Activated T-helper 2 cell treated with anti-CD3 and anti-CD28 coated beads, Interferon-gamma antibody, Interleukin-2, Interleukin-4, amounts not matched to agents 10 μg/mL and 5 μg/mL and 100 μg/mL, durations not matched to agents 14 hours and 24 hours and 36 hours (primary cell): ENCODE measurements around the gene NFATC2IP. TPM values are rescaled to one million over a fixed set of nuclear protein-coding genes. Genes with fewer than 3 reads are reported as not detected.
A peak's percentile ranks its signal among the peaks of the same experiment; 100 is the strongest.

Source experiments
- DNase-seq: peaks from one replicate; pipeline ENCODE4 v3.0.0; 2021; ENCODE audit warnings: low spot score
- H3K27ac Mint-ChIP-seq: one replicate; pipeline ENCODE4 v1.8.0; 2021; ENCODE audit warnings: mixed read lengths
- H3K27me3 Mint-ChIP-seq: one replicate; pipeline ENCODE4 v1.8.0; 2021; ENCODE audit warnings: low read depth, mixed read lengths
- H3K36me3 Mint-ChIP-seq: one replicate; pipeline ENCODE4 v1.8.0; 2021; ENCODE audit warnings: low read depth, mixed read lengths
- H3K4me1 Mint-ChIP-seq: one replicate; pipeline ENCODE4 v1.8.0; 2021; ENCODE audit warnings: low read depth, mixed read lengths
- H3K4me3 Mint-ChIP-seq: one replicate; pipeline ENCODE4 v1.8.0; 2021; ENCODE audit warnings: low read depth, mild to moderate bottlenecking, moderate library complexity, mixed read lengths
- H3K9me3 Mint-ChIP-seq: one replicate; pipeline ENCODE4 v1.8.0; 2021; ENCODE audit warnings: mixed read lengths
- intact Hi-C: fragments of 100-400 bp; cut with micrococcal nuclease; formaldehyde crosslinking; loops from one replicate; pipeline ENCODE4 v1.15.1; 2023
- total RNA-seq: library from RNA; stranded (reverse); gene quantifications from 2 replicates; pipeline ENCODE4 v1.2.3, GENCODE V29; 2022

The NFATC2IP gene
- total RNA-seq, 1 donor from 2014 or later, result 106 TPM

- H3K36me3 Mint-ChIP-seq, result peaks cover 59% of the 10 kb centered on the region
- intact Hi-C loops, result no loop called here
- H3K4me3 Mint-ChIP-seq, result no peak overlapping the region
- no peak overlapping the region for H3K27ac Mint-ChIP-seq
- H3K9me3 Mint-ChIP-seq, result peaks cover 9% of the 10 kb centered on the region
- H3K27me3 Mint-ChIP-seq, result no peaks in the 10 kb centered on the region
- DNase-seq, result no peak
- peaks cover 17% of the 10 kb centered on the region for H3K4me1 Mint-ChIP-seq
Observed at GRCh38 chr16:28981517-28981916, 30.8 kb downstream of the NFATC2IP start.

GRCh38 chr16:28982418-28982817 lies 31.7 kb downstream of the NFATC2IP start:
- Mint-ChIP-seq H3K27ac (no peak overlapping the region), H3K36me3 (peaks cover 67% of the 10 kb centered on the region), H3K9me3 (peaks cover 14% of the 10 kb centered on the region), H3K4me1 (peaks cover 20% of the 10 kb centered on the region), H3K27me3 (no peaks in the 10 kb centered on the region), H3K4me3 (no peak overlapping the region)
- intact Hi-C loops, result no loop called here
- no peak for DNase-seq

GRCh38 chr16:28982949-28983348 lies 32.2 kb downstream of the NFATC2IP start:
- H3K4me1 Mint-ChIP-seq, result peaks cover 26% of the 10 kb centered on the region
- H3K27me3 Mint-ChIP-seq, result no peaks in the 10 kb centered on the region
- H3K4me3 Mint-ChIP-seq, result no peak overlapping the region
- peaks cover 71% of the 10 kb centered on the region for H3K36me3 Mint-ChIP-seq
- intact Hi-C loops, result no loop called here
- DNase-seq, result no peak
- peaks cover 17% of the 10 kb centered on the region for H3K9me3 Mint-ChIP-seq
- H3K27ac Mint-ChIP-seq, result no peak overlapping the region

GRCh38 chr16:28983644-28984043 lies 32.9 kb downstream of the NFATC2IP start:
- H3K36me3 Mint-ChIP-seq, result peaks cover 69% of the 10 kb centered on the region
- peak overlapping the region; percentile 94 for H3K27ac Mint-ChIP-seq
- DNase-seq, result no peak
- peak overlapping the region; percentile 82 for H3K4me3 Mint-ChIP-seq
- peaks cover 17% of the 10 kb centered on the region for H3K9me3 Mint-ChIP-seq
- no peaks in the 10 kb centered on the region for H3K27me3 Mint-ChIP-seq
- intact Hi-C loops, result no loop called here
- H3K4me1 Mint-ChIP-seq, result peaks cover 27% of the 10 kb centered on the region

- Mint-ChIP-seq H3K27ac (peak overlapping the region; percentile 94), H3K36me3 (peaks cover 74% of the 10 kb centered on the region), H3K27me3 (no peaks in the 10 kb centered on the region), H3K9me3 (peaks cover 17% of the 10 kb centered on the region), H3K4me1 (peaks cover 30% of the 10 kb centered on the region), H3K4me3 (peak overlapping the region; percentile 82)
- intact Hi-C loops, result no loop called here
- DNase-seq, result no peak
Observed at GRCh38 chr16:28984091-28984490, 33.4 kb downstream of the NFATC2IP start.

GRCh38 chr16:28984619-28985135 lies 33.9 kb downstream of the NFATC2IP start, which contains the start of gene LAT:
Gene LAT, plus strand, starts transcription at chr16:28985052. Its CDS starts 366 bp downstream, at chr16:28985418.
- H3K4me3 Mint-ChIP-seq, result peak within 1 kb of the TSS; percentile 89
- H3K36me3 Mint-ChIP-seq, result peaks cover 79% of the 10 kb centered on the region
- peaks cover 35% of the 10 kb centered on the region for H3K4me1 Mint-ChIP-seq
- DNase-seq, result peak; percentile 74
- peaks cover 17% of the 10 kb centered on the region for H3K9me3 Mint-ChIP-seq
- H3K27ac Mint-ChIP-seq, result peak within 1 kb of the TSS; percentile 94
- H3K27me3 Mint-ChIP-seq, result no peaks in the 10 kb centered on the region
- intact Hi-C loops, result no loop called here

- peak overlapping the region; percentile 87 for H3K27ac Mint-ChIP-seq
- peak overlapping the region; percentile 89 for H3K4me3 Mint-ChIP-seq
- intact Hi-C loops, result no loop called here
- peaks cover 43% of the 10 kb centered on the region for H3K4me1 Mint-ChIP-seq
- peaks cover 87% of the 10 kb centered on the region for H3K36me3 Mint-ChIP-seq
- H3K27me3 Mint-ChIP-seq, result no peaks in the 10 kb centered on the region
- peaks cover 17% of the 10 kb centered on the region for H3K9me3 Mint-ChIP-seq
- no peak for DNase-seq
Observed at GRCh38 chr16:28985211-28986041, 34.7 kb downstream of the NFATC2IP start.

GRCh38 chr16:28986046-28986445 lies 35.3 kb downstream of the NFATC2IP start:
- Mint-ChIP-seq H3K36me3 (peaks cover 89% of the 10 kb centered on the region), H3K4me1 (peaks cover 47% of the 10 kb centered on the region), H3K4me3 (peak overlapping the region; percentile 89), H3K27me3 (no peaks in the 10 kb centered on the region), H3K27ac (peak overlapping the region; percentile 87), H3K9me3 (peaks cover 17% of the 10 kb centered on the region)
- intact Hi-C loops, result no loop called here
- no peak for DNase-seq

GRCh38 chr16:28986492-28986891 lies 35.8 kb downstream of the NFATC2IP start:
- peaks cover 17% of the 10 kb centered on the region for H3K9me3 Mint-ChIP-seq
- H3K27ac Mint-ChIP-seq, result peak overlapping the region; percentile 87
- H3K4me1 Mint-ChIP-seq, result peaks cover 50% of the 10 kb centered on the region
- no peaks in the 10 kb centered on the region for H3K27me3 Mint-ChIP-seq
- DNase-seq, result no peak
- intact Hi-C loops, result no loop called here
- H3K4me3 Mint-ChIP-seq, result peak overlapping the region; percentile 89
- peaks cover 85% of the 10 kb centered on the region for H3K36me3 Mint-ChIP-seq

GRCh38 chr16:28987170-28987853 lies 36.6 kb downstream of the NFATC2IP start:
- no peak for DNase-seq
- Mint-ChIP-seq H3K27me3 (no peaks in the 10 kb centered on the region), H3K36me3 (peaks cover 81% of the 10 kb centered on the region), H3K4me3 (peak overlapping the region; percentile 89), H3K9me3 (peaks cover 9% of the 10 kb centered on the region), H3K27ac (peak overlapping the region; percentile 87), H3K4me1 (peaks cover 53% of the 10 kb centered on the region)
- intact Hi-C loops, result no loop called here

GRCh38 chr16:28989363-28989762 lies 38.6 kb downstream of the NFATC2IP start:
- H3K9me3 Mint-ChIP-seq, result peaks cover 8% of the 10 kb centered on the region
- H3K27me3 Mint-ChIP-seq, result no peaks in the 10 kb centered on the region
- peak overlapping the region; percentile 74 for H3K4me3 Mint-ChIP-seq
- DNase-seq, result no peak
- peak overlapping the region; percentile 92 for H3K27ac Mint-ChIP-seq
- intact Hi-C loops, result no loop called here
- peaks cover 40% of the 10 kb centered on the region for H3K4me1 Mint-ChIP-seq
- peaks cover 62% of the 10 kb centered on the region for H3K36me3 Mint-ChIP-seq

- Mint-ChIP-seq H3K4me3 (peak overlapping the region; percentile 74), H3K27ac (peak overlapping the region; percentile 92), H3K4me1 (peaks cover 38% of the 10 kb centered on the region), H3K9me3 (peaks cover 8% of the 10 kb centered on the region), H3K36me3 (peaks cover 57% of the 10 kb centered on the region), H3K27me3 (no peaks in the 10 kb centered on the region)
- intact Hi-C loops, result loop anchor here (2.0 kb wide), 1 partner anchor 18 kb away; no protein-coding TSS in a partner anchor
- DNase-seq, result peak; percentile 41
Observed at GRCh38 chr16:28990375-28991040, 39.8 kb downstream of the NFATC2IP start.
